Heart right ventricle (tissue), 16 donors: ENCODE results near the gene SPRY1. TPM values are rescaled to one million over a fixed set of nuclear protein-coding genes. Genes with fewer than 3 reads are reported as not detected.

Experiments
- ATAC-seq, 8 donors: fragments of 200-7000 bp; cut with Tn5 transposase; one replicate each; pipeline ENCODE4 v1.9.1; 2020; ENCODE audit warnings: mild to moderate bottlenecking in 8 of 8, moderate library complexity in 8 of 8, moderate number of reproducible peaks in 1 of 8
- DNase-seq, 2 donors: peaks; one replicate each; pipeline ENCODE4 v3.0.0-alpha.2; 2020
- H3K27ac ChIP-seq, 10 donors: fragments of 200-600 bp; sonication (generic) in 2 of 10; one replicate each; pipeline versions ENCODE4 v1.5.0 to v1.8.0; 2020 to 2022; ENCODE audit warnings: mild to moderate bottlenecking in 3 of 10
- H3K27me3 ChIP-seq, 7 donors: fragments of 200-600 bp; one replicate each; pipeline ENCODE4 v1.8.0; 2021 to 2022; ENCODE audit warnings: mild to moderate bottlenecking in 2 of 7
- H3K36me3 ChIP-seq, 9 donors: fragments of 200-600 bp; sonication (generic) in 1 of 9; one replicate each; pipeline versions ENCODE4 v1.5.0 to v1.8.0; 2020 to 2022; ENCODE audit warnings: mild to moderate bottlenecking in 2 of 9
- H3K4me1 ChIP-seq, 9 donors: fragments of 200-600 bp; sonication (generic) in 1 of 9; one replicate each; pipeline versions ENCODE4 v1.5.0 to v1.8.0; 2020 to 2022; ENCODE audit warnings: mild to moderate bottlenecking in 4 of 9
- H3K4me3 ChIP-seq, 10 donors: fragments of 200-600 bp; sonication (generic) in 2 of 10; one replicate each; pipeline versions ENCODE4 v1.5.0 to v1.8.0; 2020 to 2022; ENCODE audit warnings: mild to moderate bottlenecking in 7 of 10, moderate library complexity in 2 of 10
- H3K9me3 ChIP-seq, 11 donors: fragments of 200-600 bp in 10 of 11; sonication (generic) in 2 of 11; one replicate each; pipeline versions ENCODE4 v1.5.0 to v1.8.0; 2013 to 2022; ENCODE audit warnings: mild to moderate bottlenecking in 2 of 11, control low read depth in 1 of 11, moderate library complexity in 1 of 11
- WGBS, 2 donors: extraction: QIAGEN DNeasy Blood & Tissue Kit; methylation state at CpG; one replicate each; pipeline ENCODE4 v1.1.7; 2013; ENCODE audit warnings: inconsistent platforms in 1 of 2; 5-methylcytosine and 5-hydroxymethylcytosine counted together
- intact Hi-C, 10 donors: fragments of 100-400 bp; cut with DNase I; formaldehyde crosslinking; loops; one replicate each; pipeline versions ENCODE4 v1.11.1 to v1.14.2; 2022
- polyA plus RNA-seq, 2 donors: library from polyadenylated mRNA; stranded (reverse); fragments of 200-250 nt; gene quantifications; one replicate each; pipeline ENCODE4 v1.2.3, GENCODE V29; 2013
- total RNA-seq, 10 donors: library from RNA; stranded (reverse); fragmentation: NEBNext Ultra II Directional in 3 of 10; extraction: Animal tissue kit (Norgen Biotek cat#: 25700) in 3 of 10; gene quantifications; one replicate each; pipeline versions ENCODE4 v1.2.1 to v1.2.4, GENCODE V29; 2021 to 2023
- TF ChIP-seq, protein P1 (sequence below), 9 donors: fragments of 200-600 bp; sonication (generic) in 2 of 9; IDR thresholded peaks; one replicate each; pipeline versions ENCODE4 v1.5.0 to v1.8.0; 2021 to 2022; ENCODE audit warnings: antibody characterized with exemption in 9 of 9, mild to moderate bottlenecking in 5 of 9, moderate library complexity in 1 of 9
- donor health status: Arrhythmogenic right ventricular cardiomyopathy.
- donor health status: ischemic (EF 13 %, LVEDD 7.1; RV severe dilation, severe dysfunction).
- donor health status: healthy with polysubstance abuse.
- donor health status: DM: no; HTN: yes; CAD: no.
- donor health status: DM: no; HTN: no; CAD: no.
- donor health status: ischemic (EF 25% LVEDD 6.9; RV normal size, moderate dysfunction).
- donor health status: ischemic (EF 25% LVEDD 5.7; RV mildly dilated, moderate dysfunction).
- donor health status: healthy.
- donor health status: DM: yes; HTN: yes; CAD: no.
- donor health status: Ischemic cardiomyopathy.
- donor health status: ischemic (EF 35%, LVEDD 5.7; RV mildly dilated, moderate dysfunction).
- donor health status: nonischemic (EF 11% LVEDD 7.7; RV severe dilation, severe dysfunction).
- donor health status: DM: yes; HTN: yes; CAD: no.
- donor health status: PGD.
- donor health status: ischemic (EF 29% LVEDD 5.4; RV normal size, mild dysfunction).
- donor health status: nonischemic (EF 23%, LVEDD 6.1; RV moderate dilation, normal function).

SPRY1 gene
- total and polyA plus RNA-seq, 12 donors = 21.6 to 61.7 (median 37.4) TPM

DNA sequence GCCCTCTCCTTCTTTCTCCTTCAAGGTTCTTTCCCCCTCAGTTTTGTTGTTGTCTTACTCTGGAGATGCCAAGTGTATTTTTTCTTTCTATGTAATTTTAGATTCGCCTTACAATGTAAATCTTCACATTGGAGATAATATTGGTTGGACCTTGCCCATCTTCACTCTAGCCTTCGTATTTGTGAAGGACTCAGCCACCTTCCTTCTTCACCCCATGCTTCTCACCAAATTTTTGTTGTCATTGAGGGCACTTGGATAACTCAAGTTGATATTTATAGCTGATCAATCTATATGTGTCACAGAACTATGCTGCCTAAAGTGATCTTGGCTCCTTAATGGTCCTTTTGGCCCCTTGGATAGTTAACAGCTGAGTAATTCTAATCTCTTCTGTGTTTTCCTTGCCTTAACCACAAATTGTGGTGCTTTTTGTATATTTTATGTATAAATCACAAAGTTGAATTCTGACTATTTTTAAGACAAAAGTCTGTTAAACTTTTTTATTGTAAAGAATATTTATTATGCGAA, 6.5 kb downstream of the SPRY1 start:
- ATAC-seq = no peak
- Histone ChIP-seq H3K27ac (peak overlapping the region in 9 of 10 donors; percentile 4 to 97 (median 93)), H3K27me3 (no peaks in the 10 kb centered on the region)

GRCh38 chr4:123404533-123404932, 7.9 kb downstream of the SPRY1 start:
- WGBS, 2 donors = 66 to 70% methylated on average over 4 of the region's 4 CpGs
- Histone ChIP-seq H3K27ac (peak overlapping the region in 6 of 10 donors; percentile 2 to 94 (median 42)), H3K27me3 (no peaks in the 10 kb centered on the region), H3K36me3 (peaks cover 0 to 59% (median 9%) of the 10 kb centered on the region in 9 donors), H3K4me1 (peaks cover 0 to 92% (median 24%) of the 10 kb centered on the region in 9 donors), H3K4me3 (peak overlapping the region in 9 of 10 donors; percentile 1 to 85 (median 72)), H3K9me3 (no peaks in the 10 kb centered on the region)
- intact Hi-C loops = loop anchor here in 7 of 10 donors (5.0 to 10.0 kb wide), 8 partner anchors 100 to 860 kb away; no protein-coding TSS in a partner anchor
- TF ChIP-seq, protein P1, sequence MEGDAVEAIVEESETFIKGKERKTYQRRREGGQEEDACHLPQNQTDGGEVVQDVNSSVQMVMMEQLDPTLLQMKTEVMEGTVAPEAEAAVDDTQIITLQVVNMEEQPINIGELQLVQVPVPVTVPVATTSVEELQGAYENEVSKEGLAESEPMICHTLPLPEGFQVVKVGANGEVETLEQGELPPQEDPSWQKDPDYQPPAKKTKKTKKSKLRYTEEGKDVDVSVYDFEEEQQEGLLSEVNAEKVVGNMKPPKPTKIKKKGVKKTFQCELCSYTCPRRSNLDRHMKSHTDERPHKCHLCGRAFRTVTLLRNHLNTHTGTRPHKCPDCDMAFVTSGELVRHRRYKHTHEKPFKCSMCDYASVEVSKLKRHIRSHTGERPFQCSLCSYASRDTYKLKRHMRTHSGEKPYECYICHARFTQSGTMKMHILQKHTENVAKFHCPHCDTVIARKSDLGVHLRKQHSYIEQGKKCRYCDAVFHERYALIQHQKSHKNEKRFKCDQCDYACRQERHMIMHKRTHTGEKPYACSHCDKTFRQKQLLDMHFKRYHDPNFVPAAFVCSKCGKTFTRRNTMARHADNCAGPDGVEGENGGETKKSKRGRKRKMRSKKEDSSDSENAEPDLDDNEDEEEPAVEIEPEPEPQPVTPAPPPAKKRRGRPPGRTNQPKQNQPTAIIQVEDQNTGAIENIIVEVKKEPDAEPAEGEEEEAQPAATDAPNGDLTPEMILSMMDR (IDR thresholded peaks at IDR 0.05) = no peak
- no peak for ATAC-seq
- DNase-seq = no peak

More for the DNA sequence above, 6.5 kb downstream of the SPRY1 start:
- WGBS, 2 donors = 75 to 77% methylated on average over 3 of the region's 3 CpGs
- DNase-seq = no peak
- Histone ChIP-seq H3K4me1 (peaks cover 0 to 79% (median 26%) of the 10 kb centered on the region in 9 donors), H3K4me3 (peak overlapping the region in 9 of 10 donors; percentile 65 to 85 (median 75)), H3K36me3 (peaks cover 0 to 64% (median 9%) of the 10 kb centered on the region in 9 donors), H3K9me3 (no peaks in the 10 kb centered on the region)
- intact Hi-C loops = loop anchor here in 7 of 10 donors (5.0 to 10.0 kb wide), 8 partner anchors 102 to 862 kb away; no protein-coding TSS in a partner anchor
- TF ChIP-seq, protein P1 (IDR thresholded peaks at IDR 0.05) = no peak

GRCh38 chr4:123405267-123405865, 8.8 kb downstream of the SPRY1 start:
- no peak for DNase-seq
- Histone ChIP-seq H3K27me3 (no peaks in the 10 kb centered on the region), H3K4me1 (peaks cover 0 to 94% (median 24%) of the 10 kb centered on the region in 9 donors), H3K27ac (peak overlapping the region in 6 of 10 donors; percentile 2 to 94 (median 42)), H3K4me3 (peak overlapping the region in 9 of 10 donors; percentile 1 to 85 (median 72)), H3K36me3 (peaks cover 0 to 59% (median 9%) of the 10 kb centered on the region in 9 donors), H3K9me3 (no peaks in the 10 kb centered on the region)
- intact Hi-C loops = loop anchor here in 7 of 10 donors (5.0 to 10.0 kb wide), 6 partner anchors 99 to 859 kb away; no protein-coding TSS in a partner anchor
- TF ChIP-seq, protein P1 (IDR thresholded peaks at IDR 0.05) = no peak
- no peak for ATAC-seq
- WGBS, 2 donors = 53 to 56% methylated on average over 5 of the region's 5 CpGs

- H3K27me3 ChIP-seq = no peaks in the 10 kb centered on the region
- DNase-seq = no peak
- H3K9me3 ChIP-seq = no peaks in the 10 kb centered on the region
- no peak overlapping the region for H3K4me3 ChIP-seq
- peak overlapping the region in 3 of 10 donors; percentile 23 to 94 (median 34) for H3K27ac ChIP-seq
- TF ChIP-seq, protein P1 (IDR thresholded peaks at IDR 0.05) = no peak
- peak in 1 of 8 donors; percentile 20 for ATAC-seq
- H3K4me1 ChIP-seq = peaks cover 0 to 79% (median 24%) of the 10 kb centered on the region in 9 donors
- intact Hi-C loops = loop anchor here in 7 of 10 donors (5.0 to 10.0 kb wide), 6 partner anchors 98 to 858 kb away; no protein-coding TSS in a partner anchor
- peaks cover 0 to 51% (median 9%) of the 10 kb centered on the region in 9 donors for H3K36me3 ChIP-seq
- 89% methylated on average over 4 of the region's 4 CpGs for WGBS, 2 donors
Measured at GRCh38 chr4:123406872-123407271, 10.3 kb downstream of the SPRY1 start.
